Measurements from ENCODE around the gene TRAFD1.
A peak's percentile ranks its signal among the peaks of the same experiment; 100 is the strongest.

Gene TRAFD1

GRCh38 chr12:112161711-112162110 lies 36.4 kb downstream of the TRAFD1 start:
- DNase-seq = no peak

GRCh38 chr12:112162241-112162790 lies 37.0 kb downstream of the TRAFD1 start:
- no peak for DNase-seq

- DNase-seq = no peak
Observed at GRCh38 chr12:112163056-112163455, 37.7 kb downstream of the TRAFD1 start.

- DNase-seq = no peak
Observed at GRCh38 chr12:112163471-112163991, 38.2 kb downstream of the TRAFD1 start.

DNA sequence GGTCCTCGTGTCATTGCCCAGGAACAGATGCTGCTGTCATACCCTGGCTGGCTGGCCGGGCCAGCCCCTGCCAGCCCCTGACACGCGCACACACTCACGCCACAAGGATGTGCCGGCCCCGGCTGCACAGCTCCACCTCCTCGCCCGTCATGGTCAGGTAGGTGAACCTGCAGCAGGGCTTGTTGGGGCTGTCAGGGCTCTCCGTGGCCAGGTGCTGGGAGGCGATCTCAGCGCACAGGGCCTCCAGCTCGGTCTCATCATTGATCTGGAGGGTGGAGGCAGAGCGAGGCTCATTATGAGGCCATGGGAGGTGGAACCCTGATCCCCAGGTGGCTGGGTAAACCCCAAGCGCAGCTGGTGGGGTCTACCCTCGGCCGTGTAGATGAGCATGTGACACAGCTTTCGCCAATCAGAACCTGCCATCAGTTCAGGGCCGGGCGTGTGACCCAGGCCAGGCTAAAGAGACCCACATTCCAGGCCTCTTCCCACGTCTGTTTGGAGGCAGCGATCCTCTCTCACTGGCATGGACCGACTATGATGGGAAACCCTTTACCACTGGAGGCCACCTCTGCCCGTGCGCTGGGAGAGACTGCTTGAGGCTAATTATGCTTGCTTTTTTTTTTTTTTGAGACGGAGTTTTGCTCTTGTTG lies 38.8 kb downstream of the TRAFD1 start:
- no peak for DNase-seq

DNA sequence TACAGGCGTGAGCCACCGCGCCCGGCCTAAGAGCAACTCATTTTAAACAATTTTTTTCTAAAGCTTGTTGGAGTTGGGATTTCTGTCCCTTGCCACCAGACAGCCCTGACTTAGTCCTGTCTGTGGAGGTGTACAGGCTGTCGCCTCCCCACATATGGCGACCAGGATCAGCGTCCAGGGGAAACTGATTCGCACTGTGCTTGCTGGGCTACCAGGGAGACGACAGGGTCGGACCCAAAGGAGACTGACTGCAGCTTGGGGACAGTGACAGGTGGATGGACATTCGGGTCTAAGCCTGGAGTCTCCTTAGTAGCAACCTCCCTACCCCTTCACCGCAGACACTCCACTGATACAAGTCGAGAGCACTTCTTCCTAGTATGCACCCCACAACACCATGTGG lies 40.3 kb downstream of the TRAFD1 start:
- DNase-seq = no peak

DNA sequence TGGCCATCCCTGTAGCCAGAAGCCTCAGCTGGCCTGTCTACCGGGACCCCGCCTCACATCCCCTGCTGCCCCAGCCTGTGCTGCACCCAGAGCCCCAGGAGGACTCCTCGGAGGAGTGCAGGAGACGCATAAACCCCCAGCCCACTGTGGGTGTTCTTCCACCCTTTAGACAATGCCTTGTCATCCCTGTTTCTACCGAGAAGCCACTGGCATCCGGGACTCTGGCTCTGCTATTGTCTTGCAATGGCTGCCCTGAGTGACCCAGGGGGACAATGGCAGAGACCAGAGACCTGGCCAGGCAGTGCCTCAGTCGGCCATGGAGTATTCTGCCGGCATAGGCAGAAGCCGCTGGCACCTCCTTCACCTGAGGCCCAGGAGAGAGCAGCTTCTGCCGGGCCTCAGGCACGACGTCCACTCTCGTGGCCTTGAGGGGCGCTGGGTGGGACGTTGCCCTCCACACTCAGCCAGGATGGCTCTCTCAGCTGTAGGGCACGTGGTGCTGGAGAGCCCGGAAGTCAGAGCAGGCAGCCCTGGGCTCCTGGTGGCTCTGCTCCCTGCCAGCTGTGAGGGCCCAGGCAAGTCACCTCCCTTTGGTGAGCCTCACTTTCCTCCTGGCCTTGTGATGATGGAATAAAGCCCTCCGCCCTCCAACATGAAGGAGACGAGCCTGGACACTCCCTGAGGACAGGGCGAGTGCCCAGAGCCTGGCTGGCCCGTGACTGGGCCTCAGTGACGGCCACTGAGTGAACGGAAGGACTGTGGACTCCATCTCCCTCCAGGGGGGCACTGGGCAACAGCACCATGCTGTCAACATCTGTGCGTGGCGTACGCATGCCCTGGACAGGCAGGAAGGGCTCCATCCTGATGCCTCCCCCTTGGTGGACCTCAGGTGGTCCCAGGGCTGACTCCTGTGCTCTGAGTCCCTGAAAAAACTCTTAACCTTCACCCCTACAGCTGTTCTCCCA lies 41.0 kb downstream of the TRAFD1 start:
- no peak for DNase-seq

GRCh38 chr12:112167031-112167461 lies 41.7 kb downstream of the TRAFD1 start:
- no peak for DNase-seq

- no peak for DNase-seq
Observed at GRCh38 chr12:112167718-112168525, 42.6 kb downstream of the TRAFD1 start.

DNA sequence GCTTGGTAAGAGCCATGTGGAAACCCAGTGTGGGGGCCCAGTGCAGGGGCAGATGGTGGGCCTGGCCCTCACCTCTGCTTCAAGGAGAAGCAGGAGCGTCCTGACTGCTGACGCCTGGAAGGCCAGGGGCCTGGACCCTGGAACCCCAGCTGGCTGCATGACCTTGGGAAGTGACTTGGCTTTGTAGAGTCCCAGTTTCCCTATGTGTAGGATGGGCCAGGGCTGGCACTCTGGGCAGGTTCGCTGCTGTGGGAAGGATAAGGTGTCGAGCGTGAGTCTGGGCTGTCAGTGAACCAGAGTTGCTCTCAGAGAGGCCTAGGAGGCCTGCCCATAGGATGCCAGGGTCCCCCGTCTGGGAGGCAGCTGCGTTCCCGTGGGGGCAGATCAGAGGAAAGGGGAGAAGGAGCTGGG lies 43.2 kb downstream of the TRAFD1 start:
- DNase-seq = no peak

DNA sequence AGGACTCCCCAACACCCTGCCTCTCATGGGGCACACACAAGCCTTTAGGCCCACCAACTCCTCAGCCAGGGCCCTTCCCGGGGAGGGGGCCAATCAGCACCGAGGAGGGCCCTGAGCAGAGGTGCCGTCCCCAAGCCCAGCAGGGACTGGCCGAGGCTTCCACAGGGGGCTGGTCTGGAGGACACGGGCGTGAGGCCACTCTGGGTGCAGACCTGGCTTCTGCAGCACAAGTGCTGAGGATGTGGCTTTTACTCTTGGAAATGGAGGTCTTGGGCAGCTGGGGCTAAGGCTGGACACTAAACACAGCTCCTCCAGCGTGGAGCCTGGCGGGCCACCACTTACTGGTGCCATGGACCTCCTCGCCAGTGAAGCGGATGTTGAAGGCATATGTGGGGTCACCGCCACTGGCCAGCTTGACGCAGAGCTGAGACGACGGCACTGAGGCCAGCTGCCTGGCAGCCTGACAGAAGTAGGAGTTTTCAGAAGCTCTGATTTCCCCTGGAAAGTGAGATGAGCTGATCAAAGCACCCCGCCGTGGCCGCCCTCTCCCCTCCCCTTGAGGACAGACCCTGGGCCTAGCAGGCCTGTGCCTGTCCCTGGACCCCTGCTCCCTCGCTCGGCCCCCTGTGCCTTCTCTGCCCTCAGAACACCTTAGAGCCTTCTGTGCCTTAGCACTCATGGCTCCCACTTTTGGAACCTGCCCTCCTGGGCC lies 44.0 kb downstream of the TRAFD1 start:
- DNase-seq = no peak

GRCh38 chr12:112169966-112170365 lies 44.6 kb downstream of the TRAFD1 start:
- DNase-seq = no peak

- peak; percentile 31 to 46 for DNase-seq
Observed at GRCh38 chr12:112170376-112170775, 45.0 kb downstream of the TRAFD1 start.

GRCh38 chr12:112170971-112171596 lies 45.7 kb downstream of the TRAFD1 start:
- DNase-seq = no peak

GRCh38 chr12:112172556-112173324 lies 47.4 kb downstream of the TRAFD1 start:
- no peak for DNase-seq

DNA sequence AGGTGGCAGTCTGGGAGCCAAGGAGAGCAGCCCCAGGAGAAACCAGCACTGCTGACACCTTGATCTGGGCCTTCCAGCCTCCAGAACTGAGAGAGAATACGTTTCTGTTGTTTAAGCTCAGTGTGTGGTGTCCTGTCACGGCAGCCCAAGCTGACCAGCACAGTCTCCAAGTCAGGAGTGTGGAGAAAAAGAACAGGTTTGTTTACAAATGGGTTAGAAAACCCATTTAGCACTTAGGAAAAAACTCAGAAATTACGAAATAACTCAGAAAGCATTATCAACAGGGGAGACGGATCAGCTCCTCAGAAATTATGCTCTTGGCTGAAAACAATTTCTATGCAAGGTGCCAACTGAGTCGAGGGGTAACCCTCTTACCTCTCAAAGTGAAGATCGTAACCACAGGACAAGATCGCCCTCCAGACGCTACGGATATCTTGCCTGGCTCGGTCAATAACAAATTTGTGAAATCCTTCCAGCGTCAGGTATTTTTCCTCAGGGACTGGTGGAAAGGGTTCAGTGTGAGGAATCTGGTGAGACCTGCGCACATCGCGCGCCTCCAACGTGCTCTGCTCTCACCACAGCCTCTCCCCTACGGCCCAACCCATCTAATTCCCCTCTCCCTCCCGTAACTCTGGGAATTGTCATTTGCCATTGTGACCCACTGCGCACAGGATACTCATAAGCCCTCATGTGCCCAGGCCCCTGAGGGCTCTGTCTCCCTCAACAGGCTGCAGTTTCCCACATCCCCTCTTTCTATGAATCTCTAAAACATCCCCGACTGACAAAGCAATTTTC lies 50.2 kb downstream of the TRAFD1 start:
- no peak for DNase-seq

DNA sequence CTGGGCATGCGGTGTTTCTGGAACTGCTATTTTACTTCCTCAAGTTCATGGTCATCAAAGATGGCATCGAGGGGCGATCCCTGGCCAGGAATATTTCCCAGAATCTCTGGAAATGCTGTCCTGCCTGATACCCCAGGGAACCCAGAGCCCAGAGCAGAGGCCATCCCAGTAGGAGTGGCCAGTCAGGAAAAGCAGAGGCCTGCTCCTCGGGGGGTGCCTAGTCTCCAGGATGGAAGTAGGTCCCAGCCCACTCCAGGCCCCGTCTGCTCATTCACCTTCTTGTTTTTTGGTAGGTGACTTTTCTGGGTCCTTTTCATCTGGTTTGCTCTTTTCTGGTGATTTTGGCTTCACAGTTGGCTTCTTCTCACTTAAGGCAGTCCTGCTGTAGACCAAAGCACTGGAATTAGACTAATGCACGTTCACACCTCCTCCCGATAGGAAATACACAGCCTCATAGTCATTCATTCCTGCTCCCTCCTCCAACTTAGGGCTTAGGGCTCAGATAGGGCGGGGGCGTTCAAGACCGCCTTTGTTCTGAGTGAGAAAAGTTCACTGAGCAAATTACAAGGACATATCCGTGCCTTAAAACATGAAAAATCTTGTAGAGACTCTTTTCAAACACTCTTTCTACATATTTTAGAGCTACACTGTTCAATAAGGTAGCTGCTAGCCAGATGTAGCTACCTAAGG lies 51.1 kb downstream of the TRAFD1 start:
- no peak for DNase-seq

DNA sequence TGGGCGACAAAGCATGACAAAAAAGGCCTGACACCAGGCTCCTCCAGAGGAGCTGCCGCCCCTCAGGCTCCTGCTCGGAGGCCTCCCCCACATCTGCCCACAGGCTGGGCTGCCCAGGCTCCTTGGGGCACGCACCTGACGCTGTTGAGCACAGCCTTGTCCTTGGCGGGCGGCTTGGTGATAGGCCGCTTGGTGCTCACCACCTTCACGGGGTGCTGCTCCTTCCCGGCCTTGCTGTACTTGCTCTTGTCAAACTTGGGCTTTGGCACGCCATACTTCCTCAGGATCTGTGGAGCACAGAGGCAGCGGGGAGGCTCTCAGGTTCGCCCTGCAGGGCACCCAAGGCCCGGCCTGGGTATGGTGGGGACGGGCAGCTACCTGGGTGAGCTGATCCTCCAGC lies 53.4 kb downstream of the TRAFD1 start:
- DNase-seq = no peak

- no peak for DNase-seq
Observed at GRCh38 chr12:112179341-112179740, 54.0 kb downstream of the TRAFD1 start.
